ENCODE results near the gene HIRA. TPM values are rescaled to one million over a fixed set of nuclear protein-coding genes. Genes with fewer than 3 reads are reported as not detected.

The HIRA gene
- total RNA-seq, 1 donor from 2014 or later: 24.5 TPM

Small RNAs within 50 kb of the gene (small RNA-seq; reads per million reads assigned to genes)
- gene RN7SL168P: not detected

Other genes starting within 250 kb of the HIRA start
- 11.1 TPM for gene CLTCL1, start 140.0 kb downstream of the HIRA start, total RNA-seq
- gene MRPL40, start 812 bp upstream of the HIRA start, total RNA-seq: 10.0 TPM
- 31.8 TPM for gene C22orf39, start 16.0 kb upstream of the HIRA start, total RNA-seq
- gene UFD1, start 47.5 kb upstream of the HIRA start, total RNA-seq: 22.3 TPM
- gene CDC45, start 48.2 kb upstream of the HIRA start, total RNA-seq: 1.4 TPM
- 83.8 TPM for gene CLDN5, start 92.7 kb upstream of the HIRA start, total RNA-seq